A549 (cell line): ENCODE data around the gene TEX44. TPM values are rescaled to one million over a fixed set of nuclear protein-coding genes. Genes with fewer than 3 reads are reported as not detected.

Source experiments
- ATAC-seq, 2 experiments: fragments of 200-7000 bp in 1 of 2; fragments of >200 bp in 1 of 2; cut with Nextera tagmentation in 1 of 2; cut with Tn5 transposase in 1 of 2; 3 replicates each; pipeline versions ENCODE4 v1.8.0 to v1.9.1; 2018 to 2020; ENCODE audit warnings: mild to moderate bottlenecking in 1 of 2, moderate library complexity in 1 of 2
- CTCF ChIA-PET: fragments of 300-600 bp; sonication (Branson Sonifier 250); formaldehyde crosslinking; extraction: SDS; loops from one replicate; lab custom pipeline; 2021; ENCODE audit warnings: antibody characterized with exemption, inconsistent platforms; lab: Yijun Ruan, JAX
- POLR2A ChIA-PET: fragments of 350-600 bp; formaldehyde crosslinking; extraction: SDS; loops from one replicate; lab custom pipeline; 2021; ENCODE audit warnings: antibody characterized with exemption, inconsistent platforms; lab: Yijun Ruan, JAX
- DNase-seq, 2 experiments: peaks; one replicate each; pipeline versions ENCODE4 v3.0.0 to v3.0.0-alpha.2; 2011 to 2016; ENCODE audit warnings: low read depth in 1 of 2, low spot score in 1 of 2
- FAIRE-seq: peaks from 2 replicates; lab custom pipeline; 2011; peaks lifted over from hg19 to GRCh38; lab: Jason Lieb, UNC
- H3K27ac ChIP-seq, 2 experiments: fragments of >200 bp; sonication (Bioruptor Twin); formaldehyde crosslinking; 3 replicates each; pipeline ENCODE4 v1.5.1; 2016 to 2017
- H3K4me1 ChIP-seq: fragments of >200 bp; sonication (Bioruptor Twin); formaldehyde crosslinking; 3 replicates; pipeline ENCODE4 v1.6.1; 2016
- H3K4me2 ChIP-seq: fragments of >200 bp; sonication (Bioruptor Twin); formaldehyde crosslinking; 3 replicates; pipeline ENCODE4 v1.6.1; 2016
- H3K4me3 ChIP-seq: fragments of >200 bp; sonication (Bioruptor Twin); formaldehyde crosslinking; 3 replicates; pipeline ENCODE4 v1.5.1; 2016
- H3K9me3 ChIP-seq: fragments of >200 bp; sonication (Bioruptor Twin); formaldehyde crosslinking; 3 replicates; pipeline ENCODE4 v1.6.1; 2016
- CBX8 ChIP-seq: fragments of 200-600 bp; sonication (generic); IDR thresholded peaks from 2 replicates; pipeline ENCODE4 v1.6.1; 2016
- CEBPB ChIP-seq, 2 experiments: fragments of >200 bp in 1 of 2; sonication (Bioruptor Twin) in 1 of 2; formaldehyde crosslinking in 1 of 2; IDR thresholded peaks; 2 replicates each; pipeline ENCODE4 v1.6.1; 2012 to 2016
- CTCF ChIP-seq: fragments of >200 bp; sonication (Bioruptor Twin); formaldehyde crosslinking; IDR thresholded peaks from 3 replicates; pipeline ENCODE4 v1.5.1; 2016
- EP300 ChIP-seq, 2 experiments: fragments of >200 bp; sonication (Bioruptor Twin); formaldehyde crosslinking; IDR thresholded peaks; 2 replicates in 1 of 2; 3 replicates in 1 of 2; pipeline ENCODE4 v1.6.1; 2016 to 2017
- ESRRA ChIP-seq: fragments of 150-350 bp; IDR thresholded peaks from 2 replicates; pipeline ENCODE4 v1.6.1; 2014; ENCODE audit warnings: mild to moderate bottlenecking, low read length, borderline replicate concordance
- FOXS1 ChIP-seq: fragments of 250-450 bp; sonication (Bioruptor Pico); IDR thresholded peaks from 2 replicates; pipeline ENCODE4 v1.5.0; 2020; ENCODE audit warnings: mild to moderate bottlenecking, moderate library complexity
- GATA3 ChIP-seq: IDR thresholded peaks from 2 replicates; pipeline ENCODE4 v1.6.1; 2012; ENCODE audit warnings: borderline replicate concordance
- HDAC2 ChIP-seq: fragments of 200-600 bp; sonication (generic); IDR thresholded peaks from 2 replicates; pipeline ENCODE4 v1.6.1; 2016
- HEYL ChIP-seq: fragments of 250-450 bp; sonication (Bioruptor Pico); IDR thresholded peaks from 2 replicates; pipeline ENCODE4 v1.8.0; 2021; ENCODE audit warnings: mild to moderate bottlenecking, moderate library complexity
- JUNB ChIP-seq: fragments of >200 bp; sonication (Bioruptor Twin); formaldehyde crosslinking; IDR thresholded peaks from 2 replicates; pipeline ENCODE4 v1.6.1; 2016
- MAZ ChIP-seq: fragments of 150-350 bp; IDR thresholded peaks from 2 replicates; pipeline ENCODE4 v1.6.1; 2014; ENCODE audit warnings: antibody characterized with exemption, low read depth, low read length, borderline replicate concordance
- MYC ChIP-seq: IDR thresholded peaks from 2 replicates; pipeline ENCODE4 v1.6.1; 2012; ENCODE audit warnings: mild to moderate bottlenecking, inconsistent platforms, low read length, improper control_type of control experiment, borderline replicate concordance
- NFE2L2 ChIP-seq: fragments of 150-350 bp; conservative IDR thresholded peaks from 2 replicates; pipeline ENCODE4 v1.6.1; 2014; ENCODE audit warnings: low read length
- NR3C1 ChIP-seq: fragments of >200 bp; sonication (Bioruptor Twin); formaldehyde crosslinking; IDR thresholded peaks from 3 replicates; pipeline ENCODE4 v1.6.1; 2017
- RAD21 ChIP-seq, 2 experiments: fragments of >200 bp in 1 of 2; sonication (Bioruptor Twin) in 1 of 2; formaldehyde crosslinking in 1 of 2; IDR thresholded peaks in 1 of 2; conservative IDR thresholded peaks in 1 of 2; 2 replicates in 1 of 2; 3 replicates in 1 of 2; pipeline ENCODE4 v1.6.1; 2012 to 2018; ENCODE audit warnings: inconsistent platforms in 1 of 2
- RNF2 ChIP-seq: fragments of 200-600 bp; sonication (generic); IDR thresholded peaks from 2 replicates; pipeline ENCODE4 v1.6.1; 2016; ENCODE audit warnings: low read depth, mild to moderate bottlenecking, antibody characterized with exemption, moderate library complexity, borderline replicate concordance
- SMC3 ChIP-seq: fragments of >200 bp; sonication (Bioruptor Twin); formaldehyde crosslinking; IDR thresholded peaks from 3 replicates; pipeline ENCODE4 v1.6.1; 2018; ENCODE audit warnings: inconsistent platforms
- SREBF2 ChIP-seq: fragments of 450-650 bp; IDR thresholded peaks from 2 replicates; pipeline ENCODE4 v1.6.1; 2014; ENCODE audit warnings: mild to moderate bottlenecking, moderate library complexity
- WGBS: methylation state at CpG from one replicate; pipeline ENCODE4 v1.1.6; 2017; ENCODE audit errors: missing lambda C conversion rate; 5-methylcytosine and 5-hydroxymethylcytosine counted together
- polyA plus RNA-seq, 4 experiments: library from polyadenylated mRNA; depleted of rRNA in 3 of 4; stranded (reverse); fragments of >200 nt; fragmentation: RNase III in 1 of 4; extraction: RNeasy Plus Mini Kit Qiagen cat#74134 plus additional on column Dnase treatment in 1 of 4; gene quantifications; 2 replicates in 3 of 4; 3 replicates in 1 of 4; pipeline ENCODE4 v1.2.3, GENCODE V29; 2011 to 2017
- TF ChIP-seq, protein P1 (sequence below): fragments of 250-450 bp; sonication (Bioruptor Pico); IDR thresholded peaks from 2 replicates; pipeline ENCODE4 v1.5.0; 2020; ENCODE audit warnings: low read depth, mild to moderate bottlenecking, moderate library complexity
- TF ChIP-seq, protein P2 (sequence below): fragments of 450-650 bp; IDR thresholded peaks from 2 replicates; pipeline ENCODE4 v1.6.1; 2014; ENCODE audit warnings: antibody characterized with exemption
- TF ChIP-seq, protein P3 (sequence below): fragments of >200 bp; sonication (Bioruptor Twin); formaldehyde crosslinking; IDR thresholded peaks from 3 replicates; pipeline ENCODE4 v1.6.1; 2016
- TF ChIP-seq, protein P4 (sequence below): fragments of >200 bp; sonication (Bioruptor Twin); formaldehyde crosslinking; IDR thresholded peaks from 2 replicates; pipeline ENCODE4 v1.6.1; 2016

Gene TEX44
- polyA plus RNA-seq, 2 of the 4 experiments (the other 2 are of a cell fraction), result not detected

GRCh38 chr2:231600619-231601355, 8.1 kb downstream of the TEX44 start:
- ATAC-seq, result no peak
- peaks cover 32% of the 10 kb centered on the region for H3K4me1 ChIP-seq
- no peak for TF ChIP-seq SREBF2
- TF ChIP-seq GATA3, result no peak
- TF ChIP-seq, protein P1, sequence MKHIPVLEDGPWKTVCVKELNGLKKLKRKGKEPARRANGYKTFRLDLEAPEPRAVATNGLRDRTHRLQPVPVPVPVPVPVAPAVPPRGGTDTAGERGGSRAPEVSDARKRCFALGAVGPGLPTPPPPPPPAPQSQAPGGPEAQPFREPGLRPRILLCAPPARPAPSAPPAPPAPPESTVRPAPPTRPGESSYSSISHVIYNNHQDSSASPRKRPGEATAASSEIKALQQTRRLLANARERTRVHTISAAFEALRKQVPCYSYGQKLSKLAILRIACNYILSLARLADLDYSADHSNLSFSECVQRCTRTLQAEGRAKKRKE (CRISPR knock-in tag), result no peak
- no peak for TF ChIP-seq HEYL
- no peak for TF ChIP-seq RNF2
- TF ChIP-seq MYC, result no peak
- no peak for TF ChIP-seq HDAC2
- no peak for TF ChIP-seq ESRRA
- no peak for TF ChIP-seq JUNB
- TF ChIP-seq NR3C1, result no peak
- TF ChIP-seq NFE2L2, result no peak
- TF ChIP-seq FOXS1 (CRISPR knock-in tag), result no peak
- TF ChIP-seq, protein P2, sequence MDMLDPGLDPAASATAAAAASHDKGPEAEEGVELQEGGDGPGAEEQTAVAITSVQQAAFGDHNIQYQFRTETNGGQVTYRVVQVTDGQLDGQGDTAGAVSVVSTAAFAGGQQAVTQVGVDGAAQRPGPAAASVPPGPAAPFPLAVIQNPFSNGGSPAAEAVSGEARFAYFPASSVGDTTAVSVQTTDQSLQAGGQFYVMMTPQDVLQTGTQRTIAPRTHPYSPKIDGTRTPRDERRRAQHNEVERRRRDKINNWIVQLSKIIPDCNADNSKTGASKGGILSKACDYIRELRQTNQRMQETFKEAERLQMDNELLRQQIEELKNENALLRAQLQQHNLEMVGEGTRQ, result no peak
- TF ChIP-seq, protein P3, sequence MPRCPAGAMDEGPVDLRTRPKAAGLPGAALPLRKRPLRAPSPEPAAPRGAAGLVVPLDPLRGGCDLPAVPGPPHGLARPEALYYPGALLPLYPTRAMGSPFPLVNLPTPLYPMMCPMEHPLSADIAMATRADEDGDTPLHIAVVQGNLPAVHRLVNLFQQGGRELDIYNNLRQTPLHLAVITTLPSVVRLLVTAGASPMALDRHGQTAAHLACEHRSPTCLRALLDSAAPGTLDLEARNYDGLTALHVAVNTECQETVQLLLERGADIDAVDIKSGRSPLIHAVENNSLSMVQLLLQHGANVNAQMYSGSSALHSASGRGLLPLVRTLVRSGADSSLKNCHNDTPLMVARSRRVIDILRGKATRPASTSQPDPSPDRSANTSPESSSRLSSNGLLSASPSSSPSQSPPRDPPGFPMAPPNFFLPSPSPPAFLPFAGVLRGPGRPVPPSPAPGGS, result no peak
- TF ChIP-seq SMC3, result no peak
- TF ChIP-seq CBX8, result no peak
- TF ChIP-seq, protein P4, sequence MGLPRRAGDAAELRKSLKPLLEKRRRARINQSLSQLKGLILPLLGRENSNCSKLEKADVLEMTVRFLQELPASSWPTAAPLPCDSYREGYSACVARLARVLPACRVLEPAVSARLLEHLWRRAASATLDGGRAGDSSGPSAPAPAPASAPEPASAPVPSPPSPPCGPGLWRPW, result no peak
- TF ChIP-seq CEBPB (IDR thresholded peaks at IDR 0.05), result no peak
- no peak for TF ChIP-seq EP300 (IDR thresholded peaks at IDR 0.05)
- no peak for TF ChIP-seq MAZ
- TF ChIP-seq, all 56 proteins: peak for 0
- 69% methylated on average over 10 of the region's 11 CpGs for WGBS
- Histone ChIP-seq H3K4me2 (no peak overlapping the region), H3K9me3 (no peaks in the 10 kb centered on the region), H3K27ac (no peak overlapping the region), H3K4me3 (no peak overlapping the region)
- POLR2A ChIA-PET, result interaction anchor here (0.5 to 1.7 kb wide), 4 partner anchors 11 to 136 kb away, joined by 3 to 5 read pairs (median 5); partner anchors contain the start of genes NCL and PTMA
- DNase-seq (no peak), FAIRE-seq (no peak)
- CTCF ChIA-PET, result interaction anchor here (0.6 to 15.1 kb wide), 43 partner anchors 8 to 292 kb away, joined by 3 to 208 read pairs (median 5); partner anchors contain the start of genes NMUR1 and TEX44

GRCh38 chr2:231601356-231602229, 8.9 kb downstream of the TEX44 start:
- FAIRE-seq, result no peak
- no peak overlapping the region for H3K4me2 ChIP-seq
- TF ChIP-seq JUNB, result no peak
- TF ChIP-seq SMC3, result peak; percentile 79
- peak; percentile 81 for TF ChIP-seq CTCF
- TF ChIP-seq RAD21 (conservative IDR thresholded peaks at IDR 0.05 in 1 of 2, IDR thresholded peaks at IDR 0.05 in 1 of 2), result peak; percentile 59 to 60
- TF ChIP-seq, all 56 proteins: peak for 3
- Histone ChIP-seq H3K27ac (no peak overlapping the region), H3K4me1 (peaks cover 34% of the 10 kb centered on the region), H3K4me3 (no peak overlapping the region), H3K9me3 (no peaks in the 10 kb centered on the region)
- CTCF ChIA-PET, result interaction anchor here (0.6 to 15.1 kb wide), 46 partner anchors 9 to 461 kb away, joined by 3 to 208 read pairs (median 5); partner anchors contain the start of genes NMUR1 and TEX44
- WGBS, result 21% methylated on average over 12 of the region's 12 CpGs
- peak; percentile 84 to 91 for DNase-seq
- ATAC-seq, result peak; percentile 55 to 71; a peak in 4 of 6 replicates
- POLR2A ChIA-PET, result interaction anchor here (0.5 to 1.7 kb wide), 4 partner anchors 11 to 137 kb away, joined by 3 to 5 read pairs (median 5); partner anchors contain the start of genes NCL and PTMA
